ENCODE data around the gene MRPL16.

DNA sequence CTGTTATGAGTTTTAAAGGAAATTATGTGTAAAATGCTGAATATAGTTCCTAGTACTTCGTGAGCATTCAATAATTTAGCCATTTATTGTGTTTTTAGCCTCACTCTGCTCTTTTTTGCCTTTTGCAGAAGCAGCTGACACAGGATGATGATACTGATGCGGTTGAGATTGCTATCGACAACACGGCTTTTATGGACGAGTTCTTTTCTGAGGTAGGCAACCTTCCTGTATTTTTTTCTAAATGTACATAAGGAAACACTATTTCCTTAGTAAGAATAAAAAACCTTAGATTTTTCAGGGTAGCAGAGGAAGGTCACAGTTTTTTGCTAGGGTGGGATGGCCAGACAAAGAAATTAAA lies 37.5 kb downstream of the MRPL16 start:
- TF ChIP-seq CTCF (IDR thresholded peaks at IDR 0.05), result no peak
- no peak for TF ChIP-seq POLR2A (IDR thresholded peaks at IDR 0.05)
